ENCODE data around the gene C6orf47.
A peak's percentile ranks its signal among the peaks of the same experiment; 100 is the strongest.

C6orf47 gene

DNA sequence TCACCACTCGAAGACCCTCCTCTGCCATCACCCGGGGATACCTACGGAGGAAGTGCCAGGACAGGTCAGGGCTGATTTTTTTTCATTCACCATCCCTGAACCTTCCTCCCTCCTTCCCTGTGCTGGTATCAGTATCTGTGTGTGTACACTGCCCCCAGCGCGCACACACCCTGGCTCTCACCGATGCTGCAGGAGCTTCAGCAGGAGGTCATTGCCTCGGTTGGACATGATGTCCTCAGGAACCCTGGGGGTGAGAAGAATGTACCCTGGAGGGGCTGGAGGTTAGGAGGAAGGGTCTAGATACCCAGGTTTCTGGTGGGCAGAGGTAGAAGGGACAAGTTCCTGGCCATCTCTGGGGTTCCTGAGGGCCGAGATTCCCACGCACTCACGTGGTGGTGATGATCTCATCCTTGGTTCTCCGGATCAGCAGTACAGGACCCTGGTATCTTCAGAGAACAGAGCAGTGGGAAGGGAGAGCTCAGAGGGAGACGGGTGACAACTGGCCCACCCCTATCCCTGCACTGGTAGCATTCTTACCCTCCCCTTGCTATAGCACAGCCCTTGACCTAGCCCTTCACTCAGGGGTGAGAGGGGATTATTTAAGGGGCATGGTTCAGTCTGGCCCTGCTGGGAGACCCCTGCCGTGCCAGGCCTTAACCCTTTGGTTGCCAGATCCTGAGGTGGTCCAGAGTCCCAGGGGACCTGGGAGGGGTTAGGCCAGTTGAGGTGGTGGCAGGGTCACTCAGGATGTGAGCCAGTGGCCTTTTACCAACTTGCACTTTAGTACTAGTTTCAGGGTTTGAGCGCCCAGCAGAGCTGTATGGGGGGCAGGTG, 27.5 kb upstream of the C6orf47 start:
- DNase-seq, result no peak

GRCh38 chr6:31687321-31687720, 26.7 kb upstream of the C6orf47 start:
- no peak for DNase-seq

DNA sequence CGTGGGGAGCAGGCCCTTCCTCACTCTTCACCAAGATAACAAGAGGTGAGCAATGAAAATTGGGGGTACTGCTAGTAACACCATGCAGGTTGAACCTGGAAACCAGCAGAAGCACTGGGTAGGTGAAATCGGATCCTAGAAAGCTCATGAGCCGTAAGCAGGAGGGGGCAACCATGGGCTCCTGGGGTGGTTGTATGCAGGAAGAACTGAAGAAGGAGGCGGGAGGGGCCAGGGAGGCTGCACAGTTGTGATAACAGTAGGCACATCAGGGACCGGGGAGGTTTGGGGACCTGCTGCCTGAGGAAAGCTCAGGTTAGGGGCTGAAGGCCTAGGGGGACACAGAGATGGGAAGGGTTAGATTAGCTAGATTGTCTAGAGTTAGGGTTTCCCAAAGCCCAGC, 25.9 kb upstream of the C6orf47 start:
- DNase-seq, result no peak

- DNase-seq, result no peak
Observed at GRCh38 chr6:31683591-31683990, 23.0 kb upstream of the C6orf47 start.

DNA sequence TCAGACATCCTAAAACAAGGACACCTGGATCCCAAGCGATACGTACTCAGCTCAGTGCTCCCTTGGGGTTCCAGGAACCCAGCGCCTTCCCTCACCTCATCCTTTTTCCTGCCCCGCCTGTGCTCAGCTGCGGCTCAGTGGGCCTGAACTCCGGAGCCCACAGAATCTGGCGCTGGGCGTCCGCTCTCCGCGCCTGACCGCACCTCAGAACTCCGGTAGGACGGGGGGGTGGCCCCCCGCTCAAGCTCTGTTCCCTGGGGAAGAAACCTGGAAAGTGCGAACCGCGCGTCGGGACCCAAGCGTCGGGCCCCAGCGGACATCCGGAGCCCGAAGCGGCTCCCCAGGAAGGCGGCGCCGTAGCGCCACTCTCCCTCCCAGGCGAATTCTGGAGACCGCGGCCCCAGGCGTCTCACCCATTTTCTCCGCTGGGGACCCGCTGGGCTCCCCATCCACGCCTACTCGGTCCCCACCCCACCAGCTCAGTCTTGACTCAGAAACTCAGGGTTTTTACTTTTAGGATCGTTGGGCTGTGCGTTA, 20.6 kb upstream of the C6orf47 start:
- DNase-seq, result peak; percentile 57 to 66

- peak; percentile 70 to 80 for DNase-seq
Observed at GRCh38 chr6:31680226-31681134, 19.9 kb upstream of the C6orf47 start, which contains the start of gene LY6G5C. Gene LY6G5C (minus strand): TSS chr6:31681067. CDS start chr6:31680373, 694 bp downstream.

GRCh38 chr6:31677955-31678354, 17.4 kb upstream of the C6orf47 start:
- DNase-seq, result no peak

- DNase-seq, result no peak
Observed at GRCh38 chr6:31676904-31677303, 16.3 kb upstream of the C6orf47 start.

DNA sequence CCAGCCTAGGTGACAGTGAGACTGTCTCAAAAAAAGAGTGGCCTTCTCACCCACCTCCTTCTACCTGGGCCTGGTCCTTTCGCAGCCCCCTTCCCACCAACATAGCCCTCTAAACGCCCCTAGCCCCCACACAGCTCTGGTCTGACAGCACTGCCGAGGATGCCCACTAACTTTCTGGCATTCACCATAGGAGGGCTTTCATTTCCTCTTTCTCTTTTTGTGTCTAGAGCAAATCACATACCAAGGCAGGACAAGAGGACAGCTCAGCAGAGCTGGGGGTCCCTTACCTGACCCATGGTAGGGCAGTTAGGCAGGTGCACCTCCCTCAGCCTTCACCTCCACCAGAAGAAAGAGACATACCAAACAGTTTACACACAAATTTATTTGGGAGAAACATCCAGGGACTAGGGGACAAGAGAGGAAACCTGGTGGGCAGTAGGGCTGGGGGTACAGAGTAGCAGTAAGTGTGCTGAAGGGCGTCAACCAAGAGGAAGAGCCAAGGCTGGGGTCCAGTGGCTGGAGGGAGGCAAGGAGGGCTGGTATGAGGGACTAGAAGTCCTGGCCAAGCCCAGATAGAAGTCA, 15.8 kb upstream of the C6orf47 start:
- DNase-seq, result no peak

DNA sequence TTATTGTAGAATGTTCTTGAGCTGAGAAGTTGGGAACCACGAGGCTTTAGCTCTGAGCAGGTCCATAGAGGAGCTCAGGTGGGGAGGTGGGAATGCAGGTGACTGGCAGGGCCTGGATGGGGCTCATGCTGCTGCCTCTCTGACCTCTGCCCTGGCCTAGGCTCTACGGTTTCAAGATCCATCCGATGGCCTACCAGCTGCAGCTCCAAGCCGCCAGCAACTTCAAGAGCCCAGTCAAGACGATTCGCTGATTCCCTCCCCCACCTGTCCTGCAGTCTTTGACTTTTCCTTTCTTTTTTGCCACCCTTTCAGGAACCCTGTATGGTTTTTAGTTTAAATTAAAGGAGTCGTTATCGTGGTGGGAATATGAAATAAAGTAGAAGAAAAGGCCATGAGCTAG, 9.1 kb upstream of the C6orf47 start, which contains the start of gene LY6G5B:
TSS of gene LY6G5B (plus strand) at position 301 of the 400 bp plus-strand sequence. CDS start 975 bp downstream, outside the sequence.
- DNase-seq, result no peak

DNA sequence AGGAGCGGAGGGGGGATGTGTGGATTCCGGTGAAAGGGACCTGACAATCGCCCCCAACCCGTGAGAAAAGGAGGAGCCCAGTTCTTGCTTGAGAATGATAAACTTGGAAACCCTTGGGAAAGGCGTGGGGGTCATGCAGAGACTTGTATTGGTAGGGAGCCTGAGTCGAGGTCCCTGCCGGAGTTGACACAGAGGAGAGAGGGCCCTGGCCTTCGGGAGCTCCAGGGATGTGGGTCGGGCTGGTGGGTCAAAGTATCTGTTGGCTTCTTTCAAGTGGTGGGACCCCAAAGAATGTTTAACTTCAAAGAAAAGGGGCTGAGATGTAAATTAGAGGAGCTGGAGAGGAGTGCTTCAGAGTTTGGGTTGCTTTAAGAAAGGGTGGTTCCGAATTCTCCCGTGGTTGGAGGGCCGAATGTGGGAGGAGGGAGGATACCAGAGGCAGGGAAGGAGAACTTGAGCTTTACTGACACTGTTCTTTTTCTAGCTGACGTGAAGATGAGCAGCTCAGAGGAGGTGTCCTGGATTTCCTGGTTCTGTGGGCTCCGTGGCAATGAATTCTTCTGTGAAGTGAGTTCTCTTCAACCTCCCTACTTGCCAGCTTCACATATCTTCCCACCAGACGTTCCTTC, 5.9 kb upstream of the C6orf47 start:
- no peak for DNase-seq

- DNase-seq, result peak; percentile 98
Observed at GRCh38 chr6:31665501-31666336, 5.1 kb upstream of the C6orf47 start, which contains the start of gene CSNK2B. Gene CSNK2B (plus strand): TSS chr6:31666080. CDS start chr6:31666832, 752 bp downstream.

- DNase-seq, result peak; percentile 88 to 91
Observed at GRCh38 chr6:31664790-31665500, 4.4 kb upstream of the C6orf47 start, which contains the start of gene GPANK1. Gene GPANK1 (minus strand): TSS chr6:31664997. CDS start chr6:31664478, 519 bp downstream.

- peak; percentile 21 to 34 for DNase-seq
Observed at GRCh38 chr6:31663961-31664789, 3.6 kb upstream of the C6orf47 start.

- no peak for DNase-seq
Observed at GRCh38 chr6:31663126-31663960, 2.8 kb upstream of the C6orf47 start.

- DNase-seq, result no peak
Observed at GRCh38 chr6:31662124-31662723, 1.6 kb upstream of the C6orf47 start.

- DNase-seq, result no peak
Observed at GRCh38 chr6:31661262-31662123, 915 bp upstream of the C6orf47 start.

Measured in activated CD4-positive, alpha-beta T cell treated with anti-CD3 and anti-CD28 coated beads, Interleukin-2, amount 50 U/mL, for 48 hours (primary cell).